Stimulated activated naive CD8-positive, alpha-beta T cell treated with anti-CD3 and anti-CD28 coated beads, Interleukin-15, Interleukin-2, amounts not matched to agents 100 ng/mL and 50 ng/mL, for 24 hours (primary cell): ENCODE results near the gene CRACR2A.

ENCODE experiments used
- H3K27ac Mint-ChIP-seq: one replicate; pipeline ENCODE4 v1.8.0; 2021; ENCODE audit warnings: mild to moderate bottlenecking, mixed read lengths
- H3K27me3 Mint-ChIP-seq: one replicate; pipeline ENCODE4 v1.8.0; 2021; ENCODE audit warnings: mixed read lengths
- H3K36me3 Mint-ChIP-seq: one replicate; pipeline ENCODE4 v1.8.0; 2021; ENCODE audit warnings: low read depth, mixed read lengths
- H3K4me1 Mint-ChIP-seq: one replicate; pipeline ENCODE4 v1.8.0; 2021; ENCODE audit warnings: low read depth, mixed read lengths
- H3K4me3 Mint-ChIP-seq: one replicate; pipeline ENCODE4 v1.8.0; 2021; ENCODE audit warnings: mild to moderate bottlenecking, mixed read lengths
- H3K9me3 Mint-ChIP-seq: one replicate; pipeline ENCODE4 v1.8.0; 2021; ENCODE audit warnings: mixed read lengths

CRACR2A gene

GRCh38 chr12:3617565-3617964 is 135.3 kb downstream of the CRACR2A start:
- H3K36me3 Mint-ChIP-seq: peaks cover 64% of the 10 kb centered on the region
- H3K4me3 Mint-ChIP-seq: no peak overlapping the region
- no peak overlapping the region for H3K27ac Mint-ChIP-seq
- no peaks in the 10 kb centered on the region for H3K27me3 Mint-ChIP-seq
- peaks cover 7% of the 10 kb centered on the region for H3K4me1 Mint-ChIP-seq
- H3K9me3 Mint-ChIP-seq: no peaks in the 10 kb centered on the region

- Mint-ChIP-seq H3K27ac (no peak overlapping the region), H3K4me3 (no peak overlapping the region), H3K9me3 (peaks cover 5% of the 10 kb centered on the region), H3K4me1 (peaks cover 3% of the 10 kb centered on the region), H3K36me3 (peaks cover 62% of the 10 kb centered on the region), H3K27me3 (no peaks in the 10 kb centered on the region)
These were observed 137.0 kb downstream of the CRACR2A start for GRCh38 chr12:3615862-3616261.

GRCh38 chr12:3614806-3615466 is 138.0 kb downstream of the CRACR2A start:
- no peak overlapping the region for H3K27ac Mint-ChIP-seq
- peaks cover 3% of the 10 kb centered on the region for H3K4me1 Mint-ChIP-seq
- no peaks in the 10 kb centered on the region for H3K27me3 Mint-ChIP-seq
- H3K4me3 Mint-ChIP-seq: no peak overlapping the region
- peaks cover 5% of the 10 kb centered on the region for H3K9me3 Mint-ChIP-seq
- peaks cover 65% of the 10 kb centered on the region for H3K36me3 Mint-ChIP-seq

- H3K36me3 Mint-ChIP-seq: peaks cover 76% of the 10 kb centered on the region
- H3K9me3 Mint-ChIP-seq: peaks cover 5% of the 10 kb centered on the region
- no peak overlapping the region for H3K27ac Mint-ChIP-seq
- no peaks in the 10 kb centered on the region for H3K27me3 Mint-ChIP-seq
- H3K4me1 Mint-ChIP-seq: peaks cover 3% of the 10 kb centered on the region
- H3K4me3 Mint-ChIP-seq: no peak overlapping the region
These were observed 139.1 kb downstream of the CRACR2A start for GRCh38 chr12:3613641-3614395.

GRCh38 chr12:3611860-3612703 is 140.8 kb downstream of the CRACR2A start:
- Mint-ChIP-seq H3K4me3 (no peak overlapping the region), H3K9me3 (peaks cover 5% of the 10 kb centered on the region), H3K36me3 (peaks cover 69% of the 10 kb centered on the region), H3K27ac (no peak overlapping the region), H3K4me1 (peaks cover 3% of the 10 kb centered on the region), H3K27me3 (no peaks in the 10 kb centered on the region)

- Mint-ChIP-seq H3K4me3 (no peak overlapping the region), H3K4me1 (no peaks in the 10 kb centered on the region), H3K36me3 (peaks cover 31% of the 10 kb centered on the region), H3K9me3 (peaks cover 5% of the 10 kb centered on the region), H3K27me3 (no peaks in the 10 kb centered on the region), H3K27ac (no peak overlapping the region)
These were observed 145.1 kb downstream of the CRACR2A start for GRCh38 chr12:3607821-3608220.

- Mint-ChIP-seq H3K4me1 (no peaks in the 10 kb centered on the region), H3K4me3 (no peak overlapping the region), H3K27ac (no peak overlapping the region), H3K27me3 (no peaks in the 10 kb centered on the region), H3K36me3 (peaks cover 28% of the 10 kb centered on the region), H3K9me3 (peaks cover 5% of the 10 kb centered on the region)
These were observed 145.7 kb downstream of the CRACR2A start for GRCh38 chr12:3607039-3607720.

- Mint-ChIP-seq H3K4me3 (no peak overlapping the region), H3K27me3 (no peaks in the 10 kb centered on the region), H3K4me1 (no peaks in the 10 kb centered on the region), H3K27ac (peak overlapping the region; percentile 56), H3K36me3 (peaks cover 20% of the 10 kb centered on the region), H3K9me3 (no peaks in the 10 kb centered on the region)
These were observed 146.8 kb downstream of the CRACR2A start for GRCh38 chr12:3606128-3606527.

GRCh38 chr12:3605692-3606091 is 147.2 kb downstream of the CRACR2A start:
- Mint-ChIP-seq H3K27ac (no peak overlapping the region), H3K9me3 (no peaks in the 10 kb centered on the region), H3K4me3 (no peak overlapping the region), H3K36me3 (peaks cover 19% of the 10 kb centered on the region), H3K27me3 (no peaks in the 10 kb centered on the region), H3K4me1 (no peaks in the 10 kb centered on the region)

GRCh38 chr12:3604748-3605586 is 147.9 kb downstream of the CRACR2A start:
- Mint-ChIP-seq H3K9me3 (no peaks in the 10 kb centered on the region), H3K27ac (no peak overlapping the region), H3K36me3 (peaks cover 12% of the 10 kb centered on the region), H3K27me3 (no peaks in the 10 kb centered on the region), H3K4me3 (no peak overlapping the region), H3K4me1 (no peaks in the 10 kb centered on the region)

- Mint-ChIP-seq H3K4me3 (no peak overlapping the region), H3K27ac (no peak overlapping the region), H3K4me1 (no peaks in the 10 kb centered on the region), H3K27me3 (no peaks in the 10 kb centered on the region), H3K36me3 (peaks cover 5% of the 10 kb centered on the region), H3K9me3 (no peaks in the 10 kb centered on the region)
These were observed 148.6 kb downstream of the CRACR2A start for GRCh38 chr12:3604286-3604685.

GRCh38 chr12:3603576-3603975 is 149.3 kb downstream of the CRACR2A start:
- no peaks in the 10 kb centered on the region for H3K27me3 Mint-ChIP-seq
- H3K36me3 Mint-ChIP-seq: no peaks in the 10 kb centered on the region
- no peak overlapping the region for H3K27ac Mint-ChIP-seq
- no peaks in the 10 kb centered on the region for H3K4me1 Mint-ChIP-seq
- H3K4me3 Mint-ChIP-seq: no peak overlapping the region
- H3K9me3 Mint-ChIP-seq: no peaks in the 10 kb centered on the region

- H3K4me3 Mint-ChIP-seq: no peak overlapping the region
- H3K27me3 Mint-ChIP-seq: no peaks in the 10 kb centered on the region
- H3K4me1 Mint-ChIP-seq: no peaks in the 10 kb centered on the region
- H3K36me3 Mint-ChIP-seq: no peaks in the 10 kb centered on the region
- H3K27ac Mint-ChIP-seq: no peak overlapping the region
- no peaks in the 10 kb centered on the region for H3K9me3 Mint-ChIP-seq
These were observed 150.4 kb downstream of the CRACR2A start for GRCh38 chr12:3602488-3602887.
